AG04449 (cell line): ENCODE measurements around the gene RAB5IF.
"Not testable (repeated sequence)": the region's sequence is repeated elsewhere in the genome, so short reads cannot be mapped to it uniquely, and the experiment has no call there.

ENCODE experiments used
- CTCF ChIA-PET: fragments of 350-600 bp; formaldehyde crosslinking; extraction: SDS; loops from one replicate; lab custom pipeline; 2021; ENCODE audit warnings: antibody characterized with exemption; lab: Yijun Ruan, JAX
- POLR2A ChIA-PET: fragments of 400-600, 350-600 bp; formaldehyde crosslinking; extraction: SDS; loops from one replicate; lab custom pipeline; 2020; ENCODE audit warnings: antibody characterized with exemption, inconsistent platforms; lab: Yijun Ruan, JAX
- DNase-seq: peaks from one replicate; pipeline ENCODE4 v3.0.0-alpha.2; 2010; ENCODE audit warnings: low read depth, low spot score
- H3K4me3 ChIP-seq: 2 replicates; pipeline ENCODE4 v1.5.1; 2011; ENCODE audit warnings: low read depth, mild to moderate bottlenecking, control low read depth, low read length
- TF ChIP-seq, protein P1 (sequence below): IDR thresholded peaks from one replicate; pipeline ENCODE4 v1.5.1; 2011; ENCODE audit warnings: mild to moderate bottlenecking, moderate library complexity, low read length, control low read depth, inconsistent platforms; ENCODE audit not compliant: insufficient read depth; ENCODE audit errors: missing control alignments

RAB5IF gene, protein sequence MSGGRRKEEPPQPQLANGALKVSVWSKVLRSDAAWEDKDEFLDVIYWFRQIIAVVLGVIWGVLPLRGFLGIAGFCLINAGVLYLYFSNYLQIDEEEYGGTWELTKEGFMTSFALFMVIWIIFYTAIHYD

GRCh38 chr20:36605399-36606157 is at the start of gene RAB5IF:
TSS of gene RAB5IF (plus strand) at chr20:36605779. CDS start at chr20:36605952, 173 bp downstream.
- TF ChIP-seq, protein P1, sequence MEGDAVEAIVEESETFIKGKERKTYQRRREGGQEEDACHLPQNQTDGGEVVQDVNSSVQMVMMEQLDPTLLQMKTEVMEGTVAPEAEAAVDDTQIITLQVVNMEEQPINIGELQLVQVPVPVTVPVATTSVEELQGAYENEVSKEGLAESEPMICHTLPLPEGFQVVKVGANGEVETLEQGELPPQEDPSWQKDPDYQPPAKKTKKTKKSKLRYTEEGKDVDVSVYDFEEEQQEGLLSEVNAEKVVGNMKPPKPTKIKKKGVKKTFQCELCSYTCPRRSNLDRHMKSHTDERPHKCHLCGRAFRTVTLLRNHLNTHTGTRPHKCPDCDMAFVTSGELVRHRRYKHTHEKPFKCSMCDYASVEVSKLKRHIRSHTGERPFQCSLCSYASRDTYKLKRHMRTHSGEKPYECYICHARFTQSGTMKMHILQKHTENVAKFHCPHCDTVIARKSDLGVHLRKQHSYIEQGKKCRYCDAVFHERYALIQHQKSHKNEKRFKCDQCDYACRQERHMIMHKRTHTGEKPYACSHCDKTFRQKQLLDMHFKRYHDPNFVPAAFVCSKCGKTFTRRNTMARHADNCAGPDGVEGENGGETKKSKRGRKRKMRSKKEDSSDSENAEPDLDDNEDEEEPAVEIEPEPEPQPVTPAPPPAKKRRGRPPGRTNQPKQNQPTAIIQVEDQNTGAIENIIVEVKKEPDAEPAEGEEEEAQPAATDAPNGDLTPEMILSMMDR = peak; percentile 94
- POLR2A ChIA-PET = interaction anchor here (0.7 to 1.6 kb wide), 6 partner anchors 15 to 457 kb away, joined by 3 to 5 read pairs (median 4); no protein-coding TSS in a partner anchor
- CTCF ChIA-PET = interaction anchor here (0.6 to 5.7 kb wide), 35 partner anchors 10 to 313 kb away, joined by 3 to 99 read pairs (median 5); partner anchors contain the start of genes MYL9 and TGIF2
- DNase-seq = peak; percentile 78
- peak within 1 kb of the TSS; percentile 94 for H3K4me3 ChIP-seq

- no peak overlapping the region for H3K4me3 ChIP-seq
- no peak for DNase-seq
- ChIA-PET CTCF (interaction anchor here (1.6 to 6.3 kb wide), 2 partner anchors 8 to 42 kb away, joined by 4 to 58 read pairs; partner anchors contain the start of gene RAB5IF), POLR2A (interaction anchor here (0.6 kb wide), 1 partner anchor 8 kb away, joined by 3 read pairs; no protein-coding TSS in a partner anchor)
- TF ChIP-seq, protein P1 = no peak
Measured at GRCh38 chr20:36562724-36563123, 42.9 kb upstream of the RAB5IF start.

DNA sequence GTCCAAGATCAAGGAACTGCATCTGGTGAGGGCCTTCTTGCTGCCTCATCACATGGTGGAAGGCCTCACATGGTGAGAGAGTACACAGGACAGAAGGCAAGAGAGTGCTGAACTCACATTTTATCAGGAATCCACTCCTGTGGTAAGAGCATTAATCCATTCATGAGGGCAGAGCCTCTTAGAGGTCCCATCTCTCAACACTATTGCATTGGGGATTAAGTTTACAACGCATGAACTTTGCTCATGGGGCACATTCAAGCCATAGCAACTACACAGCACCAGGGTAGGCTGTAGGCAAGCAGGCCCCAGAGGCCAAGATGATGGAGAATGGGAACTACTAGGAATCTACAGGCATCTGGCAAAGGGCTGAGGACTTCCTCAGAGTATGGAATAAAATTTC is 42.2 kb upstream of the RAB5IF start:
- no peak overlapping the region for H3K4me3 ChIP-seq
- CTCF ChIA-PET = no interaction called here
- DNase-seq = no peak
- POLR2A ChIA-PET = no interaction called here
- TF ChIP-seq, protein P1 = no peak

GRCh38 chr20:36564078-36564725 is 41.4 kb upstream of the RAB5IF start:
- H3K4me3 ChIP-seq, CTCF ChIA-PET, POLR2A ChIA-PET: not testable (repeated sequence)

DNA sequence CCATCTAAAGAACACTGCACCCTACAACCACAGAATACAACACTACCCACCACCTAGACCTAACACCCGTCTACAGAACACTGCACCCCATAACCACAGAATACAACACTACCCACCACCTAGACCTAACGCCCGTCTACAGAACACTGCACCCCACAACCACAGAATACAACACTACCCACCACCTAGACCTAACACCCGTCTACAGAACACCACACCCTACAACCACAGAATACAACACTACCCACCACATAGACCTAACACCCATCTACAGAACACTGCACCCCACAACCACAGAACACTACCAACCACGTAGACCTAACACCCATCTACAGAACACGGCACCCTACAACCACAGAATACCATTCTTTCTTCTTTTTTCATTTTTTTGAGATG is 40.9 kb upstream of the RAB5IF start:
- POLR2A ChIA-PET, DNase-seq, H3K4me3 ChIP-seq: not testable (repeated sequence)
- CTCF ChIA-PET = interaction anchor here (1.2 kb wide), 1 partner anchor 190 kb away, joined by 3 read pairs; no protein-coding TSS in a partner anchor

More at GRCh38 chr20:36564078-36564725, 41.4 kb upstream of the RAB5IF start:
- DNase-seq = not testable (repeated sequence)

GRCh38 chr20:36565520-36565919 is 40.1 kb upstream of the RAB5IF start:
- no peak for DNase-seq
- TF ChIP-seq, protein P1 = no peak
- POLR2A ChIA-PET = no interaction called here
- no peak overlapping the region for H3K4me3 ChIP-seq
- CTCF ChIA-PET = interaction anchor here (0.7 to 1.2 kb wide), 4 partner anchors 16 to 189 kb away, joined by 3 to 4 read pairs (median 3); no protein-coding TSS in a partner anchor
